Cardiac muscle cell (in vitro differentiated cells and primary cell): Measurements from ENCODE around the gene HBG1. TPM values are rescaled to one million over a fixed set of nuclear protein-coding genes. Genes with fewer than 3 reads are reported as not detected.

Source experiments
- DNase-seq, 2 donors: peaks; one replicate each; pipeline versions ENCODE4 v3.0.0 to v3.0.0-alpha.2; 2010 to 2017; ENCODE audit warnings: low read depth in 1 of 2, low spot score in 1 of 2
- H3K27ac ChIP-seq: fragments of 200-600 bp; sonication (generic); 2 replicates; pipeline ENCODE4 v1.5.1; 2016
- H3K27me3 ChIP-seq: fragments of 200-600 bp; sonication (generic); 2 replicates; pipeline ENCODE4 v1.6.0; 2016; ENCODE audit warnings: control low read depth
- H3K36me3 ChIP-seq: fragments of 200-600 bp; sonication (generic); 2 replicates; pipeline ENCODE4 v1.5.1; 2016; ENCODE audit warnings: control low read depth
- H3K4me1 ChIP-seq: fragments of 200-600 bp; sonication (generic); 2 replicates; pipeline ENCODE4 v1.8.1; 2017; ENCODE audit warnings: low read depth, mild to moderate bottlenecking, mixed run types
- H3K4me3 ChIP-seq: fragments of 200-600 bp; sonication (generic); 2 replicates; pipeline ENCODE4 v1.5.1; 2016; ENCODE audit warnings: mild to moderate bottlenecking
- H3K9me3 ChIP-seq: fragments of 200-600 bp; sonication (generic); 2 replicates; pipeline ENCODE4 v1.5.1; 2017; ENCODE audit warnings: low read depth, mild to moderate bottlenecking, control low read depth
- CTCF ChIP-seq: IDR thresholded peaks from 2 replicates; pipeline ENCODE4 v1.5.1; 2012; ENCODE audit warnings: low read depth, mild to moderate bottlenecking, low read length
- polyA plus RNA-seq: library from polyadenylated mRNA; unstranded; fragments of >200 nt; fragmentation: Nextera tagmentation; extraction: Ambion mirVana; gene quantifications from 2 replicates; pipeline ENCODE4 v1.2.1, GENCODE V29; 2016
- total RNA-seq: library from RNA; depleted of rRNA; stranded (reverse); fragments of >200 nt; gene quantifications from 2 replicates; pipeline ENCODE4 v1.2.3, GENCODE V29; 2016

Gene HBG1
- total and polyA plus RNA-seq, 2 experiments from 2014 or later: not detected

GRCh38 chr11:5226732-5227310, 22.8 kb downstream of the HBG1 start, which contains the start of gene HBB:
TSS of gene HBB (minus strand) at chr11:5227071. CDS start at chr11:5227021, 50 bp downstream.
- Histone ChIP-seq H3K27me3 (no peaks in the 10 kb centered on the region), H3K36me3 (no peaks in the 10 kb centered on the region), H3K27ac (no peak within 1 kb of the TSS), H3K9me3 (no peaks in the 10 kb centered on the region), H3K4me1 (no peaks in the 10 kb centered on the region), H3K4me3 (no peak within 1 kb of the TSS)
- TF ChIP-seq CTCF: no peak
- no peak for DNase-seq

- H3K4me3 ChIP-seq: no peak overlapping the region
- H3K27me3 ChIP-seq: no peaks in the 10 kb centered on the region
- H3K36me3 ChIP-seq: no peaks in the 10 kb centered on the region
- no peaks in the 10 kb centered on the region for H3K4me1 ChIP-seq
- no peak for TF ChIP-seq CTCF
- no peaks in the 10 kb centered on the region for H3K9me3 ChIP-seq
- H3K27ac ChIP-seq: no peak overlapping the region
- DNase-seq: no peak
Observed at GRCh38 chr11:5225480-5225871, 24.2 kb downstream of the HBG1 start.

- Histone ChIP-seq H3K36me3 (no peaks in the 10 kb centered on the region), H3K4me1 (no peaks in the 10 kb centered on the region), H3K27ac (no peak overlapping the region), H3K4me3 (no peak overlapping the region), H3K9me3 (no peaks in the 10 kb centered on the region), H3K27me3 (no peaks in the 10 kb centered on the region)
- no peak for TF ChIP-seq CTCF
- DNase-seq: no peak
Observed at GRCh38 chr11:5224538-5225479, 24.8 kb downstream of the HBG1 start.

GRCh38 chr11:5223686-5224085, 26.0 kb downstream of the HBG1 start:
- no peak overlapping the region for H3K4me3 ChIP-seq
- no peaks in the 10 kb centered on the region for H3K27me3 ChIP-seq
- H3K4me1 ChIP-seq: no peaks in the 10 kb centered on the region
- DNase-seq: no peak
- no peaks in the 10 kb centered on the region for H3K9me3 ChIP-seq
- no peaks in the 10 kb centered on the region for H3K36me3 ChIP-seq
- H3K27ac ChIP-seq: no peak overlapping the region
- TF ChIP-seq CTCF: no peak

GRCh38 chr11:5223146-5223545, 26.5 kb downstream of the HBG1 start:
- no peak for DNase-seq
- Histone ChIP-seq H3K4me1 (no peaks in the 10 kb centered on the region), H3K27ac (no peak overlapping the region), H3K36me3 (no peaks in the 10 kb centered on the region), H3K27me3 (no peaks in the 10 kb centered on the region), H3K9me3 (no peaks in the 10 kb centered on the region), H3K4me3 (no peak overlapping the region)
- no peak for TF ChIP-seq CTCF
